DOHH2 (cell line): ENCODE measurements around the gene GABRG3.

Experiments used
- CTCF ChIP-seq: fragments of 200-600 bp; sonication (generic); IDR thresholded peaks from one replicate; pipeline ENCODE4 v1.5.1; 2014; ENCODE audit warnings: antibody characterized with exemption, mild to moderate bottlenecking, low read depth, low read length; ENCODE audit not compliant: poor library complexity, severe bottlenecking
- EZH2phosphoT487 ChIP-seq: fragments of 200-600 bp; sonication (generic); IDR thresholded peaks from 2 replicates; pipeline ENCODE4 v1.6.1; 2017; ENCODE audit warnings: borderline replicate concordance, mild to moderate bottlenecking, antibody characterized with exemption, low read length, moderate library complexity, mixed read lengths

- no peak for TF ChIP-seq CTCF
- TF ChIP-seq EZH2phosphoT487, result no peak
Measured at GRCh38 chr15:27111323-27111722, 140.3 kb downstream of the GABRG3 start.
